ENCODE measurements around the gene SULT1A2.
"Not testable (repeated sequence)": the region's sequence is repeated elsewhere in the genome, so short reads cannot be mapped to it uniquely, and the experiment has no call there.

Gene SULT1A2

GRCh38 chr16:28609631-28610594 is 13.1 kb upstream of the SULT1A2 start, which contains the start of gene SULT1A1:
SULT1A1 (minus strand) TSS chr16:28610044; CDS start chr16:28608855, 1,189 bp downstream.
- DNase-seq (ENCODE audit: low read depth) = no peak

GRCh38 chr16:28608867-28609596 is 12.2 kb upstream of the SULT1A2 start:
- not testable (repeated sequence) for DNase-seq (ENCODE audit: low read depth)

GRCh38 chr16:28608496-28608808 is 11.6 kb upstream of the SULT1A2 start:
- DNase-seq (ENCODE audit: low read depth) = not testable (repeated sequence)

GRCh38 chr16:28607681-28608495 is 11.0 kb upstream of the SULT1A2 start:
- not testable (repeated sequence) for DNase-seq (ENCODE audit: low read depth)

- DNase-seq (ENCODE audit: low read depth) = no peak
These were observed 10.3 kb upstream of the SULT1A2 start for GRCh38 chr16:28607116-28607623.

GRCh38 chr16:28606291-28607115 is 9.7 kb upstream of the SULT1A2 start:
- no peak for DNase-seq (ENCODE audit: low read depth)

- DNase-seq (ENCODE audit: low read depth) = no peak
These were observed 7.3 kb upstream of the SULT1A2 start for GRCh38 chr16:28604186-28604565.

GRCh38 chr16:28603381-28604185 is 6.7 kb upstream of the SULT1A2 start:
- no peak for DNase-seq (ENCODE audit: low read depth)

GRCh38 chr16:28602529-28602928 is 5.7 kb upstream of the SULT1A2 start:
- no peak for DNase-seq (ENCODE audit: low read depth)

- not testable (repeated sequence) for DNase-seq (ENCODE audit: low read depth)
These were observed 5.2 kb upstream of the SULT1A2 start for GRCh38 chr16:28602062-28602461.

GRCh38 chr16:28601589-28601988 is 4.7 kb upstream of the SULT1A2 start:
- not testable (repeated sequence) for DNase-seq (ENCODE audit: low read depth)

GRCh38 chr16:28600965-28601364 is 4.1 kb upstream of the SULT1A2 start:
- not testable (repeated sequence) for DNase-seq (ENCODE audit: low read depth)

- DNase-seq (ENCODE audit: low read depth) = not testable (repeated sequence)
These were observed 2.8 kb upstream of the SULT1A2 start for GRCh38 chr16:28599377-28600285.

GRCh38 chr16:28597692-28598261 is 927 bp upstream of the SULT1A2 start:
- DNase-seq (ENCODE audit: low read depth) = no peak

GRCh38 chr16:28596115-28596630 is 677 bp downstream of the SULT1A2 start:
- DNase-seq (ENCODE audit: low read depth) = no peak

GRCh38 chr16:28595451-28595850 is 1.4 kb downstream of the SULT1A2 start:
- not testable (repeated sequence) for DNase-seq (ENCODE audit: low read depth)

GRCh38 chr16:28592979-28593553 is 3.8 kb downstream of the SULT1A2 start:
- DNase-seq (ENCODE audit: low read depth) = no peak

- DNase-seq (ENCODE audit: low read depth) = no peak
These were observed 4.3 kb downstream of the SULT1A2 start for GRCh38 chr16:28592511-28592910.
